ENCODE measurements around the gene ATF6.
"Not testable (repeated sequence)": the region's sequence is repeated elsewhere in the genome, so short reads cannot be mapped to it uniquely, and the experiment has no call there.

ATF6 gene, protein sequence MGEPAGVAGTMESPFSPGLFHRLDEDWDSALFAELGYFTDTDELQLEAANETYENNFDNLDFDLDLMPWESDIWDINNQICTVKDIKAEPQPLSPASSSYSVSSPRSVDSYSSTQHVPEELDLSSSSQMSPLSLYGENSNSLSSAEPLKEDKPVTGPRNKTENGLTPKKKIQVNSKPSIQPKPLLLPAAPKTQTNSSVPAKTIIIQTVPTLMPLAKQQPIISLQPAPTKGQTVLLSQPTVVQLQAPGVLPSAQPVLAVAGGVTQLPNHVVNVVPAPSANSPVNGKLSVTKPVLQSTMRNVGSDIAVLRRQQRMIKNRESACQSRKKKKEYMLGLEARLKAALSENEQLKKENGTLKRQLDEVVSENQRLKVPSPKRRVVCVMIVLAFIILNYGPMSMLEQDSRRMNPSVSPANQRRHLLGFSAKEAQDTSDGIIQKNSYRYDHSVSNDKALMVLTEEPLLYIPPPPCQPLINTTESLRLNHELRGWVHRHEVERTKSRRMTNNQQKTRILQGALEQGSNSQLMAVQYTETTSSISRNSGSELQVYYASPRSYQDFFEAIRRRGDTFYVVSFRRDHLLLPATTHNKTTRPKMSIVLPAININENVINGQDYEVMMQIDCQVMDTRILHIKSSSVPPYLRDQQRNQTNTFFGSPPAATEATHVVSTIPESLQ

DNA sequence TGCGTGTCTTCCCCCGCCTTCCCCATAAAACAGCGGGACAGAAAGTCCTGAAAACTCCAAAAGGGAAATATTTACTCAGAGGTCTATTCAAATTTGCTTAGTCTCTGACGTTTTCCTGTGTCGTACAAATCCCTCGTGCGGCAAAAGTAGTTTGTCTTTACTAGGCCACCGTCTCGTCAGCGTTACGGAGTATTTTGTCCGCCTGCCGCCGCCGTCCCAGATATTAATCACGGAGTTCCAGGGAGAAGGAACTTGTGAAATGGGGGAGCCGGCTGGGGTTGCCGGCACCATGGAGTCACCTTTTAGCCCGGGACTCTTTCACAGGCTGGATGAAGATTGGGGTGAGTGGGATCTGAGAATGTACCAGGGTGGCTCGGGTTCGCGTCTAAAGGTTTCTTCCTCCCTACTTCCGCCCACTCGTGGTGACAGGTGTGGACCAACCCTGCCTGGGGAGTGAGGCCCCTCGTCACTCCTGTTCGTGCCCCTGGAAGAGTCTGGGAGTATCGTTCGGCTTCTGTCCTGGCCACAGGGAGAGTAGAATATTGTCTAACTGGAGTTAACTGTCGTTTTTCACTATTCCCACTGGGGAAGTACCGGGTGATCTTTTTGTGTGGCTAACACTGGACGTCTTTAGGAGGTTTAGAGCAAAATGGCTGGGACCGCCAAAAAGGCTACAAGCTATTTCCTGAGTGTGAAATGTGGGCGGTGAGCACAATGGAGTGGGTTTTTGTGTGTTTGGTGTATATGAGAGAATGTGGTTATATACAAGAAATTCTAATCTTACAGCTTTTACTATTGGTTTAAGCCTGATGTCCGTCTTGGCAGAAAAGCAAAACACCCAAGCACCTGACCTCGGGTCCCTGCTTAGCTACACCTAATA lies at the start of gene ATF6:
Gene ATF6 (plus strand): TSS at position 219 of the 880 bp plus-strand sequence. CDS start 41 bp downstream, at position 260.
- peak; percentile 65 to 80 for DNase-seq

DNA sequence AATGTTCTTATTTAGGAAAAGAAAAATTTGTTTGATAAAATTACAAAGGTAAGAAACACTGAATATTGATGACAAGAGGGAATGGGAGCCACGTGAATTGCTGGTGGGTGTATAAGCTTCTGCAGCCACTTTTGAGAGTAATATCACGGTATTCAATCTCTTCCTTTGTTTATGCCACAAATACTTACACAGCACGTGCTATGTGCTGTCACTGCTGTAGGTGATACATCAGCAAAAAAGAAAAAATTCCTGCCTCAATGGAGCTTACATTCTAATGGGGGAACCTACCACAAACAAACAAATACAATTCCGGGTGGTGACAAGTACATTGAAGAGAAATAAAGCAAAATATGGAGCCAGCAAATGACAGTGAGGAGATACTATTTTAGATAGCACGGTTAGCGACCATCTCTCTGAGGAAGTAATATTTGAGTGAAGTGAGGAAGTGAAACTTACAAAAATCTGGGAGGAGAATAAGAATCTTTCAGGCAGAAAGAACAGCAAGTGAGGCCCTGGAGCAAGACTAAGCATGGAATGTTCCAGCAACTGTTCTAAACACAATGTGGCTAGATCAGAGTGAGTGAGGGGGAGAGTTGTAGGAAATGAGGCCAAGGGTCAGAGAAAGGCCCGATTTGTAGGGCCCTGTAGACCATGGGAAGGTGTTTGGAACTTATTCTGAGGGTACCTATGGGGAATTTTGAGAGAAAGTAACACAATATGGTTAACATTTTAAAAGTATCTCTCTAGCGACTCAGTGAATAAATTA lies 47.4 kb upstream of the ATF6 start:
- DNase-seq = no peak

DNA sequence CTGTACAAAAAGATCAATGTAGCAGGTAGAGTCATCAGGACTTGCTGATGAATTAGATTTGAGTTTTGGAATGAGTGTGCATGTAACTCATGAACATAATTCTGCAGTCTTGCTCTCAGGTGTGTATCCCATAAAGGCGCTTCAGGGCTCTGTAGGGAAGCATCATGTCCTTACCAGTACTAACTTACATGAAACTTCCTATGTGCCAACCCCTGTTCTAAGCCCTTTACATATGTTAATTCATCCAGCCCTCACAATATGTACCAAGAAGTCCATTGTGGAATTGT lies 46.9 kb upstream of the ATF6 start:
- DNase-seq = no peak

DNA sequence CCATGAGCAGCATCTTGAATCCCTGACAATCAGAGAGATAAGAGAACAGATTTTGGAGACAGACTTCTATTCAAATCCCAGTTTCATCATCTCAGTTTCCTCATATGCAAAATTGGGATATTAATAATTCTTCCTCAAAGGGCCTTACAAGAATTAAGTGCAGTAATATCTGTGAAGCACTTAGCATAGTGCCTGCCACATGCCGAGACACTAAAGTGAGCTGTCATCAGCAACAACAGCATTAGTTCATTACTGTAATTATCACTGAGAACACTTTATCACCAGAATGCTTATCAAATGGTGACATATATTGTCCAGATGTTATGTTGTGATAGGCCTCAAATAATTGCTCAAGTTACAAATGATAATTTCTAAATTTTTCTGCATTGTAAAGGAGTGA lies 45.7 kb upstream of the ATF6 start:
- DNase-seq = no peak

DNA sequence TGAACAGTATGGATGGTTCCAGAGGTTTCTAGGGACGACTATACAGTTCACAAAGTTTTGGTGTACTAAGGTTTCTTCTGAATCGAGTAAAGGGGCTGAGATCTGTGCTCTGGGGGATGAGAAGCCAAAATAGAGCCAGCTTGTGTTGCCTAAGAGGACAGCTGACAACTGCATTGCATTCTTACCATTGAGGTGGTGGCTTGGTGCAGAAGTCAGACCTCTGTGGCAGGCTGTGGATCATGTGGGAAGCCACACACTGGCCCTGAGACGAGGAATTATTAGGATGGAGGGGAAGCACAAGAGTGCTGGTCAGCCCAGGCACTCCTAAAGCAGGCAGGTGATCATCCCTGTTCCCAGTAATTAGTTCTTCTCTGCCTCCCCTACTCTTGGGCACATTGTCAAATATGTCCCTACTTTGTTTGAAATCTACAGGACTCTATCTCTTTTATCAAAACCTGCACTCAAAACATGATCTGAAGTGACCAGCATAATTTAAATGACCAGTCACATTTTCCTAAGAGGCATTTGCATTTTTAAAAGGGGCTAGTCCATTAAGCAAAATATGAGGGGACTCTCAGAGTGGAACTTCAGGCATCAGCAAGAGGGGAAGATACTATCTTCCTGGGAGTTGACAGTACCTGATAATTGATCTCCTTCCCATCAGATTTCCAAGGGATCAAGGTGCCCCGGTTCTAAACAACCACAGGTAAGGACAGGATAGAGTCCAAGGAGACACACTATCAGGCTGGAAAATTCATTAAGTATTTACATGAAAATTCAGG lies 45.0 kb upstream of the ATF6 start, which contains the start of gene FCRLB:
Gene FCRLB (plus strand): TSS at position 589 of the 782 bp plus-strand sequence. CDS start 1,129 bp downstream, outside the sequence.
- no peak for DNase-seq

DNA sequence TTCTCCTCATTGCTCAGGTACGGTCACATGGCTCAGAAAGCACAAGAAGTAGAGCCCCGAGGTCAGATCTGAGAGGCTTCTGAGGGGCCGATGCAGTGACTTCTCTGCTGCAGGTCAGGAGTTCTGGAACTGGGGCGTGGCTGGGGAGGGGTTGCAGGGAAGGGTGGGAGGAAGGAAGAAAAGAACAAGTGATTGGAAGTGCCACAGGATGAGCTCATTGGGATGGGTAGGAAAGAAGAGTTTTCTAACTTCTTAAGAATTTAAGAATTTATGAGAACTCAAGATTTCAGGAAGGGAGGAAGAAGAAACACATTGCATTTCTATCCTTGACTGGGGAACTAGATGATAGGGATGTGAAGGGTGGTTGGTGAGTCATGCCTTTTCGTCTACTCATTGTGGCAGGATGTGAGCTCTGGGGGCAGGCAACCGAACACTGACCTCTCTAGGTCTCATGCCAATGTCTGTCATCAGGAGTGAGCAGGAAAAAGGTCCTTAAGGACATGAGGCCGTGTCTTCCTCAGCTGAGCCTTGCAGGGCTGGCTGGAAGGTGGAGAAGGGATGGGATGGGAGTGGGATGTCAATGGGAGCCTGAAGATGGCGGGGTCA lies 44.3 kb upstream of the ATF6 start:
- no peak for DNase-seq

DNA sequence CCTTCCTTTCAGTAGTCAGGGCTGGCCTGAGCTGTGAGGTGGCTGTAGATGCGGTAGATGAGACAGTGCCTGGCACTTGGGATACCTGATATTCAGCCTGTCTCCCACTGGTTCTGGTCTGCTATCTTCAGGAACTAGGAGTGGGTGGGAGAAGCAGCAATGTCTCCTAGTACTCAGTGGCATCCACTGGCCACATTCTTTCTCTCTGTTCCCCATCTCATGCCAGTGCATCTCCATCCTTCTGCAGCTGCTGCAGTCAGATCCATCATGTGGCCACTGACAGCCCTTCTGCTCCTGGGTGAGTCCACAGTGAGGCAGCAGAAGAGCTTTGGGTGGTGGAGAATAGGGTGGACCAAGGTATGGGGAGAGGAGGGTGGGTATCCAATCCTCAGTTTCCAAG lies 43.7 kb upstream of the ATF6 start:
- DNase-seq = no peak

DNA sequence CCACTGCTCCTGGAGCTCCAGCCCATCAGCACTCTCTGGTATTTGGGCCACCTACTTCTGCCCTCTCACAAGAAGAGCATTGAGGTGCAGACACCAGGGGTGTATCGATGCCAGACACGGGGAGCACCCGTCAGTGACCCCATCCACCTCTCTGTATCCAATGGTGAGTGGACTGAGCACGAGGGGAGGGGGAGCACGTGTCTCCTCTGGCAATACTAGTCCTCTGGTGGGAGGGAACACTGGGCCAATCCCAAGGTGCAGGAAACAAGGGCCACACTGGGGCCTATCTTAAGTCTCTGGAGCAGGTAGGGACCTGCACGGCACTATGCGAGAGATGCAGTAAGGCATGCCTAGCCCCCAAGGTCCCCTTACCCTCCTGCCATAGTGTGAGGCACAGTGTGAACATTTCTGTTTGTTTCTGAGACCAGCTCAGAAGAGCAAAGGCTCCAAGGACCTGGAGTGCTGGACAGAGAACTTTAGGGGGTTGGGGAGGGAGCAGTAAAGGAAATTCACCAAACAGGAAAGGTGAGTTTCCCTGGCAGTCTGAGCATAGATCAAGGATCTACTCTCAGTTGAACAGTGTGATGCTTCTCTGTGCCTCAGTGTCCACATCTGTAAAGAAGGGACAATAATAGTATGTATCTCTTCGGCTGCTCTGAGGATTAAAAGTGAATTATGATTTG lies 42.5 kb upstream of the ATF6 start:
- no peak for DNase-seq

DNA sequence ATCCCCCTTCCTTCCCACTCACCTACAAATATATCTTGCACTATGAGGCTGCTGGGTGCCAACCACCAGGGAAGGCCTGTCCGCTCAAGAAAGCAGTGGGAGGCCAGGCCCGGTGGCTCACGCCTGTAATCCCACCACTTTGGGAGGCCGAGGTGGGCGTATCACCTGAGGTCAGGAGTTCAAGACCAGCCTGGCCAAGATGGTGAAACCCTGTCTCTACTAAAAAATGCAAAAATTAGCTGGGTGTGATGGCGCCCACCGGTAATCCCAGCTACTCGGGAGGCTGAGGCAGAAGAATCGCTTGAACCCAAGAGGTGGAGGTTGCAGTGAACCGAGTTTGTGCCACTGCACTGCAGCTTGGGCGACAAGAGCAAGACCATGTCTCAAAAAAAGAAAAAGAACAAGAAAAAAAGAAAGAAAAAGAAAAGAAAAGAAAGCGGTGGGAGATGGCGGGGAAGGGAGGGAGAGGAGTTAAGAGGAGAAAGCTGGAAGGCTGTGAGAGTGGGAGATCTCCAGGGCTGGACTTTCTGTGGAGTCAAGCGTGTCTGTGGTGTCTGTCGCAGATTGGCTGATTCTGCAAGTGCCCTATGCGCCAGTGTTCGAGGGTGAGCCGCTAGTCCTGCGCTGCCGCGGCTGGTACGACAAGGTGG lies 40.7 kb upstream of the ATF6 start:
- not testable (repeated sequence) for DNase-seq

DNA sequence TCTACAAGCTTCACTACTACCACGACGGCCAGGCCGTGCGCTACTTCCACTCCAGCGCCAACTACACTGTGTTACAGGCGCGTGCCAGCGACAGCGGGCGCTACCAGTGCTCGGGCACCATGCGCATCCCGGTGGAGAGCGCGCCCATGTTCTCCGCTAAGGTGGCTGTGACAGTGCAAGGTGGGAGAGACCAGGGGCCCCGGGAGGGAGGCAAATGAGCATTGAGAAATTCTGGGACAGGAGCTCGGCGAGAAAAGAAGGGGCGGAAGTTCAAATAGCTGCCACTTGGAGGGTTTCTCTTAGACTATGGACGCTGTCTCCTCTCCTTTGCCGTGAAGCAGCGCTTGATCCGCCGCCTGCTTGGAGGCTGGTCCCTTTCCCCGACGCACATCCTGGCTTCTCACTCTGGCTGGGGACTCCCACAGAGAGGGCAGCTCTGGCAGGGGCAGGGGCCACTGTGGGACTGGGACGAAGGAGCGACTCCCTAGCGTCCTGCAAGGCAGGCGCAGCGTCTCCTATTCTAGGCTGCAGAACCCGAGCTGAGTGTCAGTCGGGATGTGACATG lies 40.1 kb upstream of the ATF6 start:
- DNase-seq = peak; percentile 15 to 27

DNA sequence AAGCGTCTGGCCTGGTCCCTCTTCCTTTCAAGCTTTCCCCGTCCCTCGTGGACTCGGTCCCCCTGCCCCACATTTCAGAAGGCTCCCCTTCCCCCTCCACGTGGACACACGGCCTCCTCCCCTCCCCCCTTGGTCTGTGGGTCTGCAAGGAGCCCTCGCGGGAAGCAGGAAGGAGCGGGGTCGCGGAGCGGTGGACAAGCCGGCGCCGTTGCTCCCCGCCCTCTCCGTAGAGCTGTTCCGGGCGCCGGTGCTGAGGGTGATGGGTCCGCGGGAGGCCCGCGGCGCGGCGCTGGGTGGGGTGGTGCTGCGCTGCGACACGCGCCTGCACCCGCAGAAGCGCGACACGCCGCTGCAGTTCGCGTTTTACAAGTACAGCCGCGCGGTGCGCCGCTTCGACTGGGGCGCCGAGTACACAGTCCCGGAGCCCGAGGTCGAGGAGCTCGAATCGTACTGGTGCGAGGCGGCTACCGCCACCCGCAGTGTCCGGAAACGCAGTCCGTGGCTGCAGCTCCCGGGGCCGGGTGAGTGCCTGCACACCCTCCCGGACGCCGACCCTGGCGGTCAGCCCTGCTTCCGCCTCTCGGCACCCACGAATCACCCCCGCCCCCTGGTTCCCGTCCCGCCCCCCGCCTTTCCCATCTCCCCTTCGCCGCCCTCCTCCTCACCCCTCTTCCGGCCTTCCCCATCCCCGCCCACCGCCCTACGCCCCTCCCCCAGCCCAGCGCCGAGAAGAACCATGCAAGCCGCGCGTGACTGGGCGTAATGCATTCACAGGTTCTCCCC lies 39.5 kb upstream of the ATF6 start:
- DNase-seq = peak; percentile 52 to 64

DNA sequence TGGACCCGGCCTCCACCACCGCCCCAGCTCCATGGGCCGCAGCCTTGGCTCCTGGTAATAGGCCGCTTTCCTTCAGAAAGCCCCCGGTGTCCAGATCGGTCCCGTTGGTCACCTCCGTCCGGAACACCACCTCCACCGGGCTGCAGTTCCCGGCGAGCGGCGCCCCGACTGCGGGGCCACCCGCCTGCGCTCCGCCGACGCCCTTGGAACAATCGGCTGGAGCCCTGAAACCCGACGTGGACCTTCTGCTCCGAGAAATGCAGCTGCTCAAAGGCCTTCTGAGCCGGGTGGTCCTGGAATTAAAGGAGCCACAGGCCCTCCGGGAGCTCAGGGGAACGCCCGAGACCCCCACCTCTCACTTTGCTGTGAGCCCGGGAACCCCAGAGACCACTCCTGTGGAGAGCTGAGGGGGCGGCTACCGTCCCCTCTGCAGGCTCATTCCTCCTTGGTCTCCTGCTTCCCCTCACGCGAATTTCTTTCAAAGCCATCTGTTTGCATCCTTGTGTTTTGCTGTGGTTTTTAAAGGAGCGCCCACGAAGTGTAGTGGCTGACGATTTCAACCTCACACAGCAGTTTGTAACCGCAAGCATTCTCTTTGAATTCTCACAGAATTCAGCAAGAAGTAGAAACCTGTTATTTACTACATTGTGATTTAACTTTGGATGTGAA lies 38.7 kb upstream of the ATF6 start:
- peak; percentile 10 to 12 for DNase-seq

DNA sequence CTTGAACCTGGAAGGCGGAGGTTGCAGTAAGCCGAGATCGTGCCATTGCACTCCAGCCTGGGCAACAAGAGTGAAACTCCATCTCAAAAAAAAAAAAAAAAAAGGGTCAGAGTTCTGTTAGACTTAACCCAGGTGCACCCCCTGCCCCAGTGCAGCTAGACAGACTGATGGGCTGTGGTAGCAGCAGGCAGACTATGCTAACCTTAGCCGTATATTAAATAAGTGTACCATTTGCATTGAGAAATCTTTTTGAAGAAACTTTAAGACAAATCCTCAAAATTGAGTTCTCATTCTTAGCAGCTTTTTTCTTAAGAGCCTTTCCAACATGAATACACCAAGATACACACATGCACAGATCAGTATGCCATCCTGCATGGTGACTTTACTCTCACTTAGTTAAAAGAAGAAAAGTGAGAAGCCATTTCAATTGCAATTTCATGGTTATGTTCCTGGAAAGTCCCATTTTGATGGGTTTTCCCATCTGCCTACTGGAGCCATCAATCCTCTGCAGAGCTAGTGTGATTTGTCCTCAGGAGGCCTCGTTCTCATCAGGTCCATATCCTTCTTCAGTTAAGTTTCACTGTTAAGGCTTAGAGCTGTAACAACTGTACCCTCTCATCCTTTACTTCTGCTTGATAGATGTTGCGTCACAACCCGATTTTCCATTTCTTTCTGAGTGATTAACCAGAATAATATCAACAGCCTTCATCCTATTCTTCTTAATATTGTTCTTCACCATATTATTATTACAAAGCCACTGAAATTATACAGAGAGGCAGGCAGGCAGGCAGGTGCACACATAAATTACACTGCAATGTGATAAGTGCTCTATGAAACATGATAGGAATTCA lies 37.5 kb upstream of the ATF6 start:
- DNase-seq = no peak

DNA sequence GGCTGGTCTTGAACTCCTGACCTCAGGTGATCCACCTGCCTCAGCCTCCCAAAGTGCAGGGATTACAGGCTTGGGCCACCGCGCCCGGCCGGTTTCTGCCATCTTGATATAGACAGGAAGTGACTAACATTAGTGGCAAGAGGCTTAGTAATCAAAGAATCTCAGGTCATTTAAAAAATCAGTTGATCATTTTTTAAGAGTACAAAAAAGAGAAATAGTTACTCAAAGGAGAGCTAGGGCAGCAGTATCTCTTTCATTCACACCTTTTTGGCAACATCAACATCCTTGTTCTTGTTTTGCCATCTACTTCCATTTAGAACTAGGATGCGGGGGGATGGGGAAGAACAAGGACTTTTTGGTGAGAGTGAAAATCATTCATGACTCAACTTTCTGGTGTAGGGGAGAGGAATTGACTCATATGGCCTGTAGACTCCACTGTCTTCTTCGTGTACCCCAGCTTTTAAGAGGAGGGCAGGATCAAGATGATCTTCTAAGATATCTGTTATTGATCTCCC lies 36.0 kb upstream of the ATF6 start:
- peak in 1 of 2 experiments; percentile 20 for DNase-seq

DNA sequence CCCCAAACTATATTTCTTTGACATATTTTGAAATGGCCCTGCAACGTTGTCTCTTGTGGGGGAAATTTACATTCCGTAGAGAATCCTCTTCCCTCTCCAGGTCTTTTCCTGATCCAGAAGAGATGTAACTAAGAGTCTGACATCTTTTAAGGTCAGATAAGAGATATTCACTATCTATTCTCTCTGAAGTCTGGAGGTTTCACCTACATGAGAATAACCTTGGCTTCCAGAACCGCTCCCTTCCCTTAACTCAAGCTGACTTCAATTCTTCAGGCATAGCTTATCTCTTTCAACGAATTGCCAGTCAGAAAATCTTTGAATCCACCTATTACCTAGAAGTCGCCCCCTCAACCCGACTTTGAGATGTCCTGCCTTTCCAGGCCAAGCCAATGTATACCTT lies 34.9 kb upstream of the ATF6 start:
- DNase-seq = no peak

DNA sequence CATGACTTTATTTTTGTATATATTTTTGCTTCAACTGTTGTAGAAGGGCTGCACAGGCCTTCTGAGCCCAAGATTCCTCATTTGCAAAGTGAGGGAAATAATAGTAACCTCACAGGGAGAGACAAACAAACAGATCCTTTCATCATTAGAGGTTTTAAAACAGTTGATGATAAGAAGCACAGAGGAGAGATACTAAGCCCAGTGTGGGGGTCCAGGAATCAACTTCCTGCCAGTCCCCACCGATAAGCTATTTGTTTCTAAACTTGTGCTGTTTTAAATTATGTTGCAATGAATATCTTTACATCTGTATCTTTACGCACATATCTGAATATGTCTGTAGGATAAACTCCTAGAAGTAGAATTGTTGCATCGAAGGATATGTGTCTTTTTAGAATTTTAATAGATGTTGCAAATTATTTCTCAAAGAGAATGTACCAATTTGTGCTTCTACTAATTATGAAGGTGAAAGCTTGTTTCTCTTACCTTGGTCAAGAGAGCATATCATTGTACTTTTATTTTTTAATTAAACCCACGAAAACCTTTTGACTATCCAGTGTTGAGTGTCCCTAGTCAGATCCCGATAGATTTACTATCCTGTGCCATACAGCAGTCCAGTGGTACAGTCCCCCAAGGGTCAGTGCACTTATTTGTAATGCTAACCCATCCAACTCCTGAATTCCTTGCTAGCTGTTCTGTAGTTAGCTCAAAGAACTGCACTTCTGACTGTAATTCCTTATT lies 34.0 kb upstream of the ATF6 start:
- DNase-seq = no peak

Data from stimulated activated CD4-positive, alpha-beta T cell treated with anti-CD3 and anti-CD28 coated beads, Interleukin-4, amount 100 ng/mL, for 4 hours (primary cell).